ENCODE data around the gene CACHD1. TPM values are rescaled to one million over a fixed set of nuclear protein-coding genes. Genes with fewer than 3 reads are reported as not detected.

Gene CACHD1
- total RNA-seq, 4 donors from 2014 or later, result 7.7 to 20.1 (median 9.8) TPM

GRCh38 chr1:64527165-64527564 is 57.2 kb downstream of the CACHD1 start:
- ATAC-seq, result no peak
- Histone ChIP-seq H3K9me3 (no peaks in the 10 kb centered on the region), H3K4me3 (no peak overlapping the region), H3K27ac (peak overlapping the region in 2 of 4 donors; percentile 33 to 38), H3K4me1 (peaks cover 0 to 44% (median 3%) of the 10 kb centered on the region in 3 donors), H3K36me3 (no peaks in the 10 kb centered on the region), H3K27me3 (no peaks in the 10 kb centered on the region)
- WGBS, 2 donors (ENCODE audit: low coverage in 1 of 2), result 77 to 79% methylated on average over 10 of the region's 10 CpGs
- TF ChIP-seq EP300 (IDR thresholded peaks at IDR 0.05) (no peak), POLR2A (IDR thresholded peaks at IDR 0.05) (no peak), CTCF (IDR thresholded peaks at IDR 0.05) (no peak), POLR2AphosphoS5 (IDR thresholded peaks at IDR 0.05) (no peak)

DNA sequence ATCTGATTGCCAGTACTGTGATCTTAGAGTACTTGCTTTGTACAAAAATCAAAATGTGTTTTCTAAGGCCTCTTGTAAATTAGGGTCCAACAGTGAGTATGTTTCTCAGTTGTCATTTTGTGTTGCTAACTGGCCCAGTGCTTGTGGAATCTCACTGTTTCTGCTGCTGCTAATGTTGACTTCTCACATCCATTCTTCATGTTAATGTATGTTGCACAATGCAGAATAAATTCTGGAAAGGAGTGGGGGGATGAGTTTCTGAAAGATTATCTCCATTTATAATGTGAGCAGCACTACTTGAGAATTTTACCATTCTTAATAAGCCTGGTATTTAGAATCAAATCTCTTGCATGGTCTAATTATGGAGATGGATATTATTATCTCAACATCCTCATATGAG is 57.9 kb downstream of the CACHD1 start:
- TF ChIP-seq POLR2AphosphoS5 (IDR thresholded peaks at IDR 0.05) (no peak), CTCF (IDR thresholded peaks at IDR 0.05) (no peak), EP300 (IDR thresholded peaks at IDR 0.05) (no peak), POLR2A (IDR thresholded peaks at IDR 0.05) (no peak)
- H3K27ac ChIP-seq, result no peak overlapping the region
- ATAC-seq, result no peak
- H3K9me3 ChIP-seq, result no peaks in the 10 kb centered on the region
- H3K27me3 ChIP-seq, result no peaks in the 10 kb centered on the region
- H3K36me3 ChIP-seq, result no peaks in the 10 kb centered on the region
- H3K4me3 ChIP-seq, result no peak overlapping the region
- peaks cover 0 to 39% (median 3%) of the 10 kb centered on the region in 3 donors for H3K4me1 ChIP-seq

DNA sequence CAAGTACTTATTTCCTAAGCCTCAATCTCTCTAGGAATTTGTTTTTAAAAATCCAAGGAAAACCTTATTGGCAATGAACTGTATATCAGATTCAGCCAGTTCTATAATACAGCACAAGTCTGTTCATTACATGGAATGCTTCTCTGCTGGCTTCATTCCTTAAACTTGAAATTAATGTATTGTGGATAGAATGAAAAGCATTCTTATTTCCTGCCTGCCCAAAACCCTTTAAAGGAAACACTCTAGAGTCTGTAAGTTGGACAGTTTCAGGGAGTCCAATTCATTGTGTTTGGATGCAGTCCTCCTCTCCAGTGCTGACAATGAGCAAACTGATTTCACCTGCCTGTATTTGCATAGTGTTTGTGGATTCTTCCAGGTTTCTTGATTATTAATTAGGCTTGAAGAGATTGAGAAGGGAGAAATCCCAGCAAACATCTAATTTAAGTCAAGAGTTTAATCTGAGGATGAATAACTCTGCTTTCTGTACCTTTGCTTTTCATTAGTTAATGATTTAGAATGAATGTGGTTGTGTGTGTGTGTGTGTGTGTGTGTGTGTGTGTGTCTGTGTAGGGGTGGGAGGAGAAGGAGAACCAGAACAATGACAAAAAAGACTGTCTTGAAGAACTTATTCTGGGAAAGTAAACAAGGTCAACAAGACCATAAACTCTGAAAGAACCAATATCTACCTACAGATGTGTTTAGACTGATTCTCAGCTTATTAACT is 61.2 kb downstream of the CACHD1 start:
- Histone ChIP-seq H3K27ac (no peak overlapping the region), H3K36me3 (no peaks in the 10 kb centered on the region), H3K4me1 (peaks cover 0 to 27% (median 0%) of the 10 kb centered on the region in 3 donors), H3K4me3 (no peak overlapping the region), H3K27me3 (no peaks in the 10 kb centered on the region), H3K9me3 (no peaks in the 10 kb centered on the region)
- no peak for ATAC-seq
- TF ChIP-seq CTCF (IDR thresholded peaks at IDR 0.05), result no peak
- no peak for TF ChIP-seq POLR2AphosphoS5 (IDR thresholded peaks at IDR 0.05)
- no peak for TF ChIP-seq EP300 (IDR thresholded peaks at IDR 0.05)
- no peak for TF ChIP-seq POLR2A (IDR thresholded peaks at IDR 0.05)

- WGBS, 2 donors (ENCODE audit: low coverage in 1 of 2), result 96 to 100% methylated on average over 2 of the region's 2 CpGs
Measured at GRCh38 chr1:64532646-64533045, 62.7 kb downstream of the CACHD1 start.

More at GRCh38 chr1:64532646-64533045, 62.7 kb downstream of the CACHD1 start:
- no peaks in the 10 kb centered on the region for H3K36me3 ChIP-seq
- no peak overlapping the region for H3K4me3 ChIP-seq
- H3K27me3 ChIP-seq, result no peaks in the 10 kb centered on the region
- TF ChIP-seq POLR2A (IDR thresholded peaks at IDR 0.05) (no peak), CTCF (IDR thresholded peaks at IDR 0.05) (no peak), EP300 (IDR thresholded peaks at IDR 0.05) (no peak), POLR2AphosphoS5 (IDR thresholded peaks at IDR 0.05) (no peak)
- no peak for ATAC-seq
- H3K27ac ChIP-seq, result no peak overlapping the region
- peaks cover 0 to 31% (median 0%) of the 10 kb centered on the region in 3 donors for H3K4me1 ChIP-seq
- no peaks in the 10 kb centered on the region for H3K9me3 ChIP-seq

Measured in gastroesophageal sphincter (tissue), 4 donors.